Measurements from ENCODE around the gene ADAMTS3. TPM values are rescaled to one million over a fixed set of nuclear protein-coding genes. Genes with fewer than 3 reads are reported as not detected.

ADAMTS3 gene
- total and polyA plus RNA-seq, 8 donors: 0.08 to 0.47 (median 0.15) TPM

DNA sequence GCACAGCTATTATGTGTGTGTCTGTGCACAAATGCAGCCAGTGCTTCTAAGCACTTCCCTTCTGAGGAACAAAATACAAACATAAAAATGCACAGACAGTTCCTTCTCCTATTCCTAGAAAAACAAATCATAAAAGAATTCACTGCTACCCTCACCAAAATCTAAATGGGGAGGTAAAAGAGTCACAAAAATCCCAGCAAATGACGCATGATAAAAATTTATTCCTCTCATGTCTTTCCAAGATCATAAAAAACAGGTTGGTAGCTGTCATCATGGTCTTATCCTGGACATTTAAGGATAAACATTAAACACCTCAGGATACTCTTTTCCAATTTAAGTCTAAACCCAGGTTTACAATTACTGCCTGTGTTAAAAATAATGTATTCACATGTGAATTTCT is 124.9 kb downstream of the ADAMTS3 start:
- WGBS, 2 donors: 80 to 93% methylated on average over 1 of the region's 1 CpG
- no peaks in the 10 kb centered on the region for H3K36me3 ChIP-seq
- no peak overlapping the region for H3K27ac ChIP-seq
- intact Hi-C loops (cut with DNase I): no loop called here
- no peaks in the 10 kb centered on the region for H3K27me3 ChIP-seq
- DNase-seq (no peak), ATAC-seq (no peak), FAIRE-seq (no peak)
- H3K4me3 ChIP-seq: no peak overlapping the region
- TF ChIP-seq, protein P1, sequence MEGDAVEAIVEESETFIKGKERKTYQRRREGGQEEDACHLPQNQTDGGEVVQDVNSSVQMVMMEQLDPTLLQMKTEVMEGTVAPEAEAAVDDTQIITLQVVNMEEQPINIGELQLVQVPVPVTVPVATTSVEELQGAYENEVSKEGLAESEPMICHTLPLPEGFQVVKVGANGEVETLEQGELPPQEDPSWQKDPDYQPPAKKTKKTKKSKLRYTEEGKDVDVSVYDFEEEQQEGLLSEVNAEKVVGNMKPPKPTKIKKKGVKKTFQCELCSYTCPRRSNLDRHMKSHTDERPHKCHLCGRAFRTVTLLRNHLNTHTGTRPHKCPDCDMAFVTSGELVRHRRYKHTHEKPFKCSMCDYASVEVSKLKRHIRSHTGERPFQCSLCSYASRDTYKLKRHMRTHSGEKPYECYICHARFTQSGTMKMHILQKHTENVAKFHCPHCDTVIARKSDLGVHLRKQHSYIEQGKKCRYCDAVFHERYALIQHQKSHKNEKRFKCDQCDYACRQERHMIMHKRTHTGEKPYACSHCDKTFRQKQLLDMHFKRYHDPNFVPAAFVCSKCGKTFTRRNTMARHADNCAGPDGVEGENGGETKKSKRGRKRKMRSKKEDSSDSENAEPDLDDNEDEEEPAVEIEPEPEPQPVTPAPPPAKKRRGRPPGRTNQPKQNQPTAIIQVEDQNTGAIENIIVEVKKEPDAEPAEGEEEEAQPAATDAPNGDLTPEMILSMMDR (IDR thresholded peaks at IDR 0.05): no peak
- no peaks in the 10 kb centered on the region for H3K9me3 ChIP-seq
- no peaks in the 10 kb centered on the region for H3K4me1 ChIP-seq

DNA sequence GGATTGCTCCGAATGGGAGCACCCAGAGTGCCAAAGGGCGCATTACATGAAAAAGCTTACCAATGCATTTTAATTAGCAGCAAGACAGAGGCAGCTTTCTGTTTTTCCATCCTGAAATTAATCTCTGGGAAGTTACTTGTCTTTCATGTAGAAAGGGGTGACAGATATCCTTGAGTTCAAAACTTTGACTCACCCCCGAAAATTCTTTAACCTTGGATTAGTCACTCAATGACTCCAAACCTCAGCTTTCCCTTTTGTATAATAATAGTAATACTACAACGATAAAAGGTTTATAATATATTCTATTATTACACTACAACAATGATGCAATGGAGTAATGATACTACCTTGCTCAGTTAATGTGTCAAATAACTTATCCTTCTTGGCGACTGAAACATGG is 126.3 kb downstream of the ADAMTS3 start:
- TF ChIP-seq, protein P1 (IDR thresholded peaks at IDR 0.05): no peak
- Histone ChIP-seq H3K4me3 (no peak overlapping the region), H3K4me1 (no peaks in the 10 kb centered on the region), H3K27me3 (no peaks in the 10 kb centered on the region), H3K9me3 (no peaks in the 10 kb centered on the region), H3K27ac (no peak overlapping the region), H3K36me3 (no peaks in the 10 kb centered on the region)
- intact Hi-C loops (cut with DNase I): no loop called here
- FAIRE-seq (no peak), DNase-seq (no peak), ATAC-seq (no peak)
- 74 to 89% methylated on average over 5 of the region's 5 CpGs for WGBS, 2 donors

DNA sequence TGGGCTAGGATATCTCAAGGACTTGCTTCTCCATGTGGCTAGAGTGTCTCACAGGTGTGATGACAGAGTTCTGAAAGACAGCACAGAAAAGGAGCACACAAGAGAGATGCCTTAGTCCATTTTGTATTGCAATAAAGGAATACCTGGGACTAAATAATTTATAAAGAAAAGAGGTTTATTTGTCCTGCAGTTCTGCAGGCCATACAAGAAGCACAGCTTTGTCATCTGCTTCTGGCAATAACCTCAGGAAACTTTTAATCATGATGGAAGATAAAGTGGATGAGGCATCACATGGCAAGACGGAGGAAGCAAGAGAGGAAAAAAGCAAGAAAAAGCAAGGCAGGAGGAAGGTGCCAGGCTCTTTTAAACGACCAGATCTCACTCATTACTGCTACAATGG is 126.9 kb downstream of the ADAMTS3 start:
- no peaks in the 10 kb centered on the region for H3K9me3 ChIP-seq
- no peaks in the 10 kb centered on the region for H3K27me3 ChIP-seq
- H3K27ac ChIP-seq: no peak overlapping the region
- FAIRE-seq (no peak), ATAC-seq (no peak), DNase-seq (no peak)
- WGBS, 2 donors: 41 to 42% methylated on average over 2 of the region's 2 CpGs
- intact Hi-C loops (cut with DNase I): no loop called here
- H3K4me1 ChIP-seq: no peaks in the 10 kb centered on the region
- no peak overlapping the region for H3K4me3 ChIP-seq
- TF ChIP-seq, protein P1 (IDR thresholded peaks at IDR 0.05): no peak
- H3K36me3 ChIP-seq: no peaks in the 10 kb centered on the region

DNA sequence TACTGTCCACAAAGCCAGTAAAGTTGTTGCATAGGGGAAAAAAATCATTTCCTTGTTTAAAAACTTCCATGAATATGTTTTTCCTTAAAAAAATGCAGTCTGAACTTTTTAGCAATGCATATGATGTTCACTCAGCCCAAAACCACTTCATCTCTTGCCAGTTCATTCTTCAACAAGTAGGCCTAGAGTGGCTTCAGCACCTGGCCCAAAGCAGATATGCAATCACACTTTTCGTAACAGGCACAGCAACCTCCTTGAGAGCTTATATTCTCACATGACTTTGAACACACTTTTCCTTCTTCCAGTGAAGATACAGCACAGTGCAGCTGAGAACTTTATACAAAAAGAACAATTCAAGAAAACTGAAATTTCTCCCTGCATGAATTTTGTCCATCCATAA is 128.6 kb downstream of the ADAMTS3 start:
- Histone ChIP-seq H3K4me1 (no peaks in the 10 kb centered on the region), H3K36me3 (no peaks in the 10 kb centered on the region), H3K27ac (no peak overlapping the region), H3K9me3 (no peaks in the 10 kb centered on the region), H3K27me3 (no peaks in the 10 kb centered on the region), H3K4me3 (no peak overlapping the region)
- TF ChIP-seq, protein P1 (IDR thresholded peaks at IDR 0.05): no peak
- DNase-seq (no peak), ATAC-seq (no peak), FAIRE-seq (no peak)
- intact Hi-C loops (cut with DNase I): no loop called here
- WGBS, 2 donors: 72 to 76% methylated on average over 1 of the region's 1 CpG

DNA sequence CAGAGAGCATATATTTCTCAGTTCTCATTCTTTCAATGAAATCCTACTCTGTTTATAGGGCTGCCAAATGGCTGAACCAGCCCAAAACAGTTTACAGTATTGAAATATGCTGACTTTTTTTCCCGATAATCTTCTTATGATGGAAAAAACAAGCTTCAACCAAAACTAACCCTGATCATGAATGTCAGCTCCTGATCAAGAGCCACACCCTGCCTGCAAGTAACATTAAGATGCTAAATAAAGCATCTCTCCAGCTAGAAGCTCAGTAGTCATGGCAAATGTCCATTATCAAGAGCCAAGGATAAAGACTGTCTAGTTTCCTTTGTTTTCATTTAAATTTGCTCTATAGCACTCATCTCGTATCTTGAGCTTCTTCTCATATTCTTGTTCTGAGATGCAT is 136.0 kb downstream of the ADAMTS3 start:
- TF ChIP-seq, protein P1 (IDR thresholded peaks at IDR 0.05): no peak
- H3K27ac ChIP-seq: no peak overlapping the region
- no peak for DNase-seq
- WGBS, 2 donors: 69 to 75% methylated on average over 2 of the region's 2 CpGs
- no peaks in the 10 kb centered on the region for H3K36me3 ChIP-seq
- H3K27me3 ChIP-seq: no peaks in the 10 kb centered on the region
- H3K9me3 ChIP-seq: no peaks in the 10 kb centered on the region
- intact Hi-C loops (cut with DNase I): no loop called here
- no peaks in the 10 kb centered on the region for H3K4me1 ChIP-seq
- no peak for FAIRE-seq
- H3K4me3 ChIP-seq: no peak overlapping the region
- ATAC-seq: no peak
